HL-60/S4 (cell line): ENCODE data around the gene NME5.
"Not testable (repeated sequence)": the region's sequence is repeated elsewhere in the genome, so short reads cannot be mapped to it uniquely, and the experiment has no call there.

Experiments
- in situ Hi-C: fragments of 300-500 bp; cut with MboI; formaldehyde crosslinking; loops from 2 replicates; pipeline ENCODE4 v1.14.3; 2022; ENCODE audit warnings: low sequenced_read_pairs

Gene NME5, protein sequence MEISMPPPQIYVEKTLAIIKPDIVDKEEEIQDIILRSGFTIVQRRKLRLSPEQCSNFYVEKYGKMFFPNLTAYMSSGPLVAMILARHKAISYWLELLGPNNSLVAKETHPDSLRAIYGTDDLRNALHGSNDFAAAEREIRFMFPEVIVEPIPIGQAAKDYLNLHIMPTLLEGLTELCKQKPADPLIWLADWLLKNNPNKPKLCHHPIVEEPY

DNA sequence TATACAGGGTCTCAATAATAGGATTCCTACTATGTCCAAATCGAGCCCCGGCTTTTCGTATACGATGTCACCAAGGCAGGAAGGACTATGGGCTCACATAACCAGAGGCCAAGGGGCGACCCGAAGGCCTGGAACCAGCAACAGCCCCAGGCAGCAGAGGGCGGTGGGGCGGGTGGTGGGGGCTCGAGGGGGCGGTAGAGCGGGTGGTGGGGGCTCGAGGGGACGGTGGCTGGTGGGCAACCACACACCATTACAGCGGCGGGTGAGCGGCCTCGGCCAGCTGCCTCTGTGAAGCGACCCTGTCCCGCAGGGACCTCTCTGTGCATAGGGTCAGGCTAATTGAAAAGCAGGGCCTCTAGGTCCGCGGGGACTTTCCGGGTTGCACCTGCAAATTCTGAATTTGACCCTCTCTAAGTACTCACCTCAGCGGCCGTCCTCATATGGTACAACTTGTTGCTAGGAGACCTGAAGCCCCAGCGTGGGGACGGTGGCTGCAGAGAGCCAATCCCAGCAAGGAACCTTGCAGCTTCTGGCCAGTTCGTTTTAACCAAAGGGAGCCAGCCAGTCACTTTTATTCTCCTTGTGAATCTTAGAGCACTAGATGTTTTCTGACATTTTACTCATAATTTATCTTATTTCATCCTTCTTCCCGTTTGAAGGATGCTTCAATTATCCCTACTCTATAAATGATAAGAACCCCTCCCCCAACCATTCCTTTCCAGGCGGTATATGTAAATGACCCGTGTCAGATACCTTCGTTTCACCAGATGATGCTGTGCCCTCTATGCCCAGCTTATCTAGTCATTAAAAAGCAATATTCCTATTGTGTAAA, at the start of gene NME5:
Gene NME5, minus strand, starts transcription at position 480 of the 832 bp plus-strand sequence. CDS start 648 bp downstream, outside the sequence.
- in situ Hi-C loops = no loop called here

DNA sequence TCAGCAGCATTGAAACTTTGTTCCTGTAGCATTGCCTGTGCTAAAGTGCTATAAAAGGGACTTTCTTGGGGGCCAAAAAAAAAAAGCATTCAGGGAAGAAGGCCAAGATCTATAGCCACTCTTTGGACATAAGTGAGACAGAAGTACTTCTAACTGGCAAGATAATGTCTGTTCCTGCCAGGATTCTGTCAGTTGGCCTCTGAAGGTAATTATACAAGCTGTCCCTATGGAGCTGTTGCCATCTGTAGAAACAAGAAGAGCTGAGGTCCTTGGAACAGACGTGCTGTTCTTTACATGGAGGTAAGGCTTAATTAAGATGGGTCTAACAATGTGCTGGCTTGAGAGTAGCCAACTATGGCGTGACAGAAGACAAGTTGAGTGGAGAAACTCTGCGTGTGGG, 49.4 kb upstream of the NME5 start:
- in situ Hi-C loops = loop anchor here (25.0 kb wide), 2 partner anchors 224 to 324 kb away; no protein-coding TSS in a partner anchor

DNA sequence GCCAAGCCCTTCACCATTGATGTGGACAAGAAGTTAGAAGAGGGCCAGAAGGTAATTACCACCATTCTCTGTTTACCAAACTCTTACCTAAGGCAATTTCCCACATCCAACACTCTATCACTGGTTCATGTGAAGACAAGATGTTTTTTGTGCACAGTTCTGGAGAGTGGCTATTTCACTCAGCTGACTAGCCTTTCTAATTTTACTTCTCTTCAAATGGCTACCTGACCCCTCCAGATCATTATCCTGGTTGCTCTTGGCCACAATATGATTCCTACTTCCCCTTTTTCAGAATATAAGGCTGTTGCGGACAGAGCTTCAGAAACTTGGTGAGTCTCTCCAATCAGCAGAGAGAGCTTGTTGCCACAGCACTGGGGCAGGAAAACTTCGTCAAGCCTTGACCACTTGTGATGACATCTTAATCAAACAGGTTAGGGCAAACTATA, 46.8 kb upstream of the NME5 start:
- in situ Hi-C loops = loop anchor here (25.0 kb wide), 2 partner anchors 226 to 326 kb away; no protein-coding TSS in a partner anchor

DNA sequence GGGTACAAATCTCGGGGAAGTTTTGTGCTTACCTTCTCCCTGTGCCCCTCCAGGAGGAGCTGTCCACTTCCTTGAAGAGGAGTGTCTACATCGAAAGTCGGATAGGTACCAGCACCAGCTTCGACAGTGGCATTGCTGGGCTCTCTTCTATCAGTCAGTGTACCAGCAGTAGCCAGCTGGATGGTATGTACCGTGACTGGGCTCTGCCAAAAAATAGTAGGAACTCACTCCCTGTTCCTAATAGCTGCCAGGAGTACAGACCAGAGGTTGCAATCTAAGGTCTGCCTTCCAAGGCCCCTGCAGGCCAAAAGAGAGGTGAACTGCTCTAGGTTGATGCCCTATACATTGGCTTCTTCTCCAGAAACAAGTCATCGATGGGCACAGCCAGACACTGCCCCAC, 43.6 kb upstream of the NME5 start:
- in situ Hi-C loops = loop anchor here (25.0 kb wide), 2 partner anchors 229 to 329 kb away; no protein-coding TSS in a partner anchor

DNA sequence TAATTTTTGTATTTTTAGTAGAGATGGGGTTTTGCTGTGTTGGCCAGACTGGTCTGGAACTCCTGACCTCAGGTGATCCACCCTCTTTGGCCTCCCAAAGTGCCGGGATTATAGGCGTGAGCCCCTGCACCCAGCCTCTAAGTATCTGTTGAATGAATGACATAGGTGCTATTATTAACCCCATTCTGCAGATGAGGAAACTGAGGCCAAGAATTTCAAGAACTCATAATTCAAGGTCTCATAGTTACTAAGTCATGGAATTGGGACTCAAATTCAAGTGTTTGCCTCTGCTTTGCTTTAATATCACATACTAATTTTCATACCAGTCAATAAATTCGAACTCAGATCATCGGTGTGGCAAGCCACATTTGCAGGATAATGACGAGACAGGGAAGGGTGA, 41.6 kb upstream of the NME5 start:
- in situ Hi-C loops = loop anchor here (25.0 kb wide), 2 partner anchors 231 to 331 kb away; no protein-coding TSS in a partner anchor

DNA sequence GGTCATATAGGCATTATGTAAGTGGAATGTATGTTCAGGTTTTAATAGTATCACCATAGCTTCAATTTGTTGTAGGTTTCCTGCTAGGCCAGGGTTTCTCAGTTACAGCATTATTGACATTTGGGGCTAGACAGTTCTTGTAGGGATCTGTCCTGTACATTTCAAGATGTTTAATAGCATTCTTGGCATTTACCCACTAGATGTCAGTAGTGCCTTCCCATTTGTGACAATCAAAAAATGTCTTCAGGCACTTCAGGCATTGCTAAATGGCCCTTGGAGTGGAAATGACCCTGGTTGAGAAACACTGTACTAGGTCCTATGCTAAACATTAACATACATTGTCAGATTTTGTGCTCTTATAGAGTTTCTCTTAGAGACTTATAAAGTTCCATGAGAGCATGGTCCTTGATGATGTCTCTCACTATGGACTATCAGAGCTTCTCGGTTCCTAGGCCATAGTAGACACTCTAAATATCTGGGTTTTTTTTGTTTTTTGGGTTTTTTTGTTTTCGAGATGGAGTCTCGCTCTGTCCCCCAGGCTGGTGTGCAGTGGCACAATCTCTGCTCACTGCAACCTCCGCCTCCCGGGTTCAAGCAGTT, 41.1 kb upstream of the NME5 start:
- in situ Hi-C loops = loop anchor here (25.0 kb wide), 2 partner anchors 232 to 332 kb away; no protein-coding TSS in a partner anchor

DNA sequence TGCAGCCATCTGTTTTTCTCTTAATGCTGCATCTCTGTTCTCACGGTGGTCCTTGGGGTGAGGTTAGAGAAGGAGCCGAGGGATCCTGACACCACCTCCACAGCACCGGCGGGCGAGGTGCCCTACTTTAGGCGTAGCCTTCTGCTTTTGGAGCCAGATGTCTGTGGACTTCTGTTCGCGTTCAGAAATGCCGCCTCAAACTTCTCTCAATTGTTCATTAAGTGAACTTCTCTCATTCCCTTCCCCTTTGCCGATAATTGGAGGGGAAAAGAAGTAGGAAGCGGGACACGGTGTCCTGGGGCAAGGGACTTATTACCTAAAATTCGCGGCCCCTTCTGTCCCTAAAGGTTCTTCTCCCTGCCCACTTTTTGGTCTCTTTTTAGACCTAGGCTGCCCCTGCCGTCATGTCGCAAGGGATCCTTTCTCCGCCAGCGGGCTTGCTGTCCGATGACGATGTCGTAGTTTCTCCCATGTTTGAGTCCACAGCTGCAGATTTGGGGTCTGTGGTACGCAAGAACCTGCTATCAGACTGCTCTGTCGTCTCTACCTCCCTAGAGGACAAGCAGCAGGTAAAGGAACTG, 40.1 kb upstream of the NME5 start:
- in situ Hi-C loops = loop anchor here (25.0 kb wide), 2 partner anchors 233 to 333 kb away; no protein-coding TSS in a partner anchor

DNA sequence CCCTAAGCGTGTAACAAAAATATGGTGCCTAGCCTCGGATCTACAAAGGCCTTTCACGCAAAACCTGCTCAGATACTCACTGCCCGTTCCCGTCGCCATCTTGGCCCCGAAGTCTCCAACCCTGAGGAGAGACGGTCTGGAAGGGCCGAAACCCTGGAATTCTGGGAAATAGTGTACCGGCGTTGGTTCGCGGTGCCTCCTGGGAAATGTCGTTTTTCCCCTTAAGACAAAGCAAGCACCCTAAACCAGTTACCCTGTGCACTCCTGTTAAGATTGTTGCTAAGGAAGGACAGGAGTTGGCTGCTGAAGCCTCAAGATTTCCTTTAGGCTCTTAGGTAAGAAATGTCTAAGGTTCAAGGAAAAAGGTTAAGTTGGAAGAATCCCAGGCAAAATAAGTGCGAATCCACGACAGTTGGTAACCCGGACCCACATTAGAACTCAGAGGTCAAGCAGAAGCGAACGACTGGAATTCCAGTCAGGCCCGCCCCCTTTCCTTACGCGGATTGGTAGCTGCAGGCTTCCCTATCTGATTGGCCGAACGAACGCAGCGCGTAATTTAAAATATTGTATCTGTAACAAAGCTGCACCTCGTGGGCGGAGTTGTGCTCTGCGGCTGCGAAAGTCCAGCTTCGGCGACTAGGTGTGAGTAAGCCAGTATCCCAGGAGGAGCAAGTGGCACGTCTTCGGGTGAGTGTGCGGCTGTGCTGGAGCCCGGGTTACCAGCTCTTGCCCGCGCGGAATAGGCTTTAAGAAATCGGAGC, 39.5 kb upstream of the NME5 start, which contains the start of the genes BRD8 and KIF20A:
Gene BRD8, minus strand, starts transcription at position 115 of the 761 bp plus-strand sequence. Its CDS starts 16 bp downstream, at position 99.
Gene KIF20A, plus strand, starts transcription at position 597 of the 761 bp plus-strand sequence. CDS start 569 bp downstream, outside the sequence.
- in situ Hi-C loops = loop anchor here (25.0 kb wide), 2 partner anchors 234 to 334 kb away; no protein-coding TSS in a partner anchor

DNA sequence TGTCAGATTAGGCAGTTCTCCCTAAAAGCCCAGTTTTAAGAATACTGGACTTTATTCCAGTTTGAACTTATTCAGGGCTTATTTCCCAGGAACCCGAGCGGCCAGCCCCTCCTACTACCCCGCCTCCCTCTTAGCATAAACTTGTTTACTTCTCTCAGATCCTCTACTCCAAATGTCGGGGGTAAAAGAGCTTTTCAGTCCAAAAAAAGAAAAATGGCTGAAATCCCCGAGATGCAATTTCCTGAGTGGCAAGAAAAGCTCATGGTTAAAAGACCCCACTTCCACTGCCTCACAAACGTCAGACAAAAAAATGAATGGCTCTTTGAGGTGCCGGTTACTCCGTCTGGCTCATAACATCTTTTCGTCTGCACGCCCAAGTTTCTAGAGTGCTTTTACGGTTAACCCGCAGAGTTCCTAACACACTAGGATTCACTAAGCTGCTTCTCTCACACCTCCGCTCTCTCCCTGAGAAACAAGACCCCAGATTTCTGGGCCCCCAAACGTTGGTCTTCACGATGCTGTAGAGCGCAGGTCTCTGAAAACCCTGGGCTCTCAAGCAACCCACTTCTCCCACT, 38.8 kb upstream of the NME5 start:
- in situ Hi-C loops = loop anchor here (25.0 kb wide), 2 partner anchors 234 to 334 kb away; no protein-coding TSS in a partner anchor

DNA sequence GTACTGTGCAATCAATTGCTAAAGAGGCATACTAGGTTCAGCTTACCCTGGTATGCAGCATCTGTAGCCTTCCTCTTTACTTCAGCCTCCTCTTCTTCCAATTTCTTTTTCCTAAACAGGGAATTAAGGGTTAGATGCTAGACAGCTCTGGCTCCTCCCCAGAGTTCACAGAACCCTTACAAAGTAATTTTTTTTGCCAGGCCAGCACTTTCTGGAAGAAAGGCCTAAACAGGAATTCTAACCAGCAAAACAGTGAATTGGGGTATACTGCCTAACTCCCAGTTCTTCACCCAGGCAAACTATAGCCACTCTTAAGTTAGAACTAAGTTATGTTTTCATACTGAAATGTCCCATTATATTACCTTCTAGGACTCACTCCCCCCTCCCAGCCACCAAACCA, 31.1 kb upstream of the NME5 start:
- in situ Hi-C loops = no loop called here

DNA sequence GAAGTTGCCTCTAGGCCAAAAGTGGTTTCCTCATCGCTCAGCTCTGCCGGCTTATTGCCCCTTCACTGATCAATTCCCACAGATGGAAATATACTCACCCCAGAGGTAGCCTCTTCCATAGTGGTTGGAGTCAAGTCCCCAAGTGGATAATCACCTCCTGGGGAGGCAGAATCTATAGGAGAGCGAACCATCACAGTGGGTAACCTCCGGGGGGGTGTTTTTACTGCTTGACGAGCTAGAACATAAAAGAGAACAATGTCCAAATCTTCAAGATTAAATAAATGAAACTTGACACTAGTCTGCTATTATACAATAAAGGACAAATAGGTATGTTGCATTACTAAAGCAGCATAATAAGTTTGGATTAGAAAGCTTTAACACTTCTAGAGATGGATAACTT, 29.9 kb upstream of the NME5 start:
- in situ Hi-C loops = no loop called here

DNA sequence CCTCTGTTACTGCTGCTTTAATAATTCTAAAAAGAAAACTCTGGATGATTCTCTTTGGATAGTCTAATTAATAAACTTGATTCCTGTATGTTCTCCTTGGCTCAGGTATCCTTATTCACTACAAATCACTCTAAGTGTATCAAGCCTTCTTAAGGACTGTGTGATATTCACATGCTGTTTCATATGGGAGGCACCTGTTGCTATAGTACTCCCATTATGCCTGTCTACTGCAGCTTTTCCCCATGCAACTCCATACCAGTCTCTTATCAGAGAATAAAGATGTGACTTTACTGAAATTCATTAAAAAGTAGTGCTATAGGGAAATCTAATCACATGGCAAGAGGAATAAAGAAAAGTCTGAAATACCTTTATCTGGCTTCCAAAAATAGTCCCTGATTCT, 24.5 kb upstream of the NME5 start:
- in situ Hi-C loops = no loop called here

DNA sequence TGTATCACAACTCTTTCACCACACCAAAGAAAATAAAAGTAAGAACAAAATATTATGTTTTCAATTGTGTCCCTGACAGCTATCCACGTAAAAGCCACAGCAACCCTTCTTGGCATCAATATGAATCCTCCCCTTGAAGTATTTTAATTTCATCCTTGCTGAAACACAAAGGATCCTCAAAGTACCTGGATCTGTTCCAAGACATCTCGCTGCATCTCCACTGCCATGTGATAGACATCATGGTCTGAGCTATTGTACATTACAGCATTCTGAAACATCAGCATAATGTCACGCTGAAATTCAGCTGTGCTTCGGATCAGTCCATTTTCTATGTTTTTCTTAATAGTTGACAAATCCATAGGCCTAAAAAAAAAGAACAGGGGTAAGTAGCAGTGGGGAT, 21.5 kb upstream of the NME5 start:
- in situ Hi-C loops = no loop called here

DNA sequence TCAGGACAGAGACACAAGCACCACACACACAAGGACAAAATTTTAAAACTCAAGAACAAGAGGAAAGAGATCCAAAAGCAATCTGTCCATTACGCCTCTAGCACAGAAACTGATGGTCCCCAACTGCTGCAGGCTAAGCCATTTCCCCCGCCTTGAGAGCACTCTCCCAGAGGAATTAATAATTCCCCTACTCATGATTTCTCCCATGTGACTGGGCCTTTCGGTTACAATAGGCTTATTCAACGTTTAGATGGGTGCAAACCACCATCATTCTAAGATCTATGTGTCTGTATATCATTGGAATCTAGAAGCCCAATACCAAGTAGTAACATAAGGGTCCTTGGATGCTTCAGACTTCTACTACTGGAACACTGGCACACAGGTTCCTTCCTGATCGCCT, 20.4 kb upstream of the NME5 start:
- in situ Hi-C loops = no loop called here

DNA sequence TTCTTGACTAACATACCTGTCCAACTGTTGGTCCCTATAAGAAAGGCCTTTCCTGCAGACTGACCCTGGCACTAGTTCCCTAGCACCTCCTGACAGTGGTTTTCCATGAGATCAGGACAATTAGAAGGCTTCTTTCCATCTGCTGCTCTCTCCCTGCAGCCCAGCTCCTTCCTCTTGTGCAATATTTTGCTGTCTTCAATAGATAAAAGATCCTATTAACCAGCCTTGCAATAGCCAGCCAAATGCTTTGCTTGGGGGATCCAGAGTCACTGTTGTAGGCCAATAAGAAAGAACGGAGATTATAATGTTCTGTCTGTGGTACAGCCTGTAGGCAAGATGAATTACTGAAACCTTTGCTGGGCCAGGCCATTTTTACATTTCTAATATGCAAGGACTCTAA, 18.4 kb upstream of the NME5 start:
- in situ Hi-C loops = no loop called here

DNA sequence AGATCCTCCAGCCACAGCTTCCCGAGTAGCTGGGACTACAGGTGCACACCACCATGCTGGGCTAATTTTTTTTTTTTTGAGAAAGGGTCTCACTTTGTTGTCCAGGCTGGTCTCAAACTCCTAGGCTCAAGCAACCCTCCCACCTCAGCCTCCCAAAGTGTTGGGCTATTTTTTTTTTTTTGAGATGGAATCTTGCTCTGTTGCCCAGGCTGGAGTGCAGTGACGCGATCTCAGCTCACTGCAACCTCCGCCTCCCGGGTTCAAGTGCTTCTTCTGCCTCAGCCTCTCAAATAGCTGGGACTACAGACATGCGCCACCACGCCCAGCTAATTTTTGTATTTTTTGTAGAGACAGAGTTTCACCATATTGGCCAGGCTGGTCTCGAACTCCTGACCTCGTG, 16.7 kb upstream of the NME5 start:
- in situ Hi-C loops = not testable (repeated sequence)

DNA sequence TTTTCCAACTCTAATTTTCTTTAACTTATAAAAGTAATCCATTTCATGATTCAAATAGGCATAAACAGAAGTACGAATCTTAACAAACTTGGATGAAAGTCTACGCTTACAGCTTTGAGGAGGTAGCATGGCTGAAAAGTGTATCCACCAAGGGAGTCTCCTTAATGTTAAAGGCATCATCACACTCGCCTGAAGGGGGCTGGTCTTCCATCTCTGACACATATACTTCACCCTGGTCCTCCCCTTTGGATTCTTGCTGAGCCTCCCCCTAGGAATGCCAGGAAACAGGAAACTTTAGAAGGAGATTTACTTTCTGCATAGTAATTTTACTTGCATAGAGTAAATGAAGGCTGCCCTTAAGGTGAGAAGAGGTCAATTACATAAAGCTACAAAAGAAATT, 10.3 kb upstream of the NME5 start:
- in situ Hi-C loops = no loop called here

DNA sequence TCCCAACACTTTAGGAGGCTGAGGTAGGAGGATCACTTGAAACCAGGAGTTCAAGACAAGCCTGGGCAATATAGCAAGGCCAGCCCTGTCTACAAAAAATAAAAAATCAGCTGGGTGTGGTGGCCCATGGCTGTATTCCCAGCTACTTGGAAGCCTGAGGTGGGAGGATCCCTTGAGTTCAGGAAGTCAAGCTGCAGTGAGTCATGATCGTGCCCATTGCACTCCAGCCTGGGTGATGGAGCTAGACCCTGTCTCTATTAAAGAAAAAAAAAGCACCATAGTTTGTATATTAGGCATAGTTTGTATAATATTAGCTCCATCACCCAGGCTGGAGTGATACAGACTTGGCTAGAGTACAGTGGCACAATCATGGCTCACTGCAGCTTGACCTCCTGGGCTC, 9.6 kb upstream of the NME5 start:
- in situ Hi-C loops = no loop called here

DNA sequence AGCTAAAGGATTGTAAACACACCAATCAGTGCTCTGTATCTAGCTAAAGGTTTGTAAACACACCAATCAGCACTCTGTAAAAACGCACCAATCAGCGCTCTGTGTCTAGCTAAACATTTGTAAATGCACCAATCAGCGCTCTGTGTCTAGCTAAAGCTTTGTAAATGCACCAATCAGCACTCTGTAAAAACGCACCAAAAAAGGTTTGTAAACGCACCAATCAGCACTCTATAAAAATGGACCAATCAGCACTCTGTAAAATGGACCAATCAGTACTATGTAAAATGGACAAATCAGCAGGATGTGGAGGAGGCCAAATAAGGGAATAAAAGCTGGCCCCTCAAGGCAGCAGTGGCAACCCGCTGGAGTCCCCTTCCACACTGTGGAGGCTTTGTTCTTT, 4.3 kb upstream of the NME5 start:
- in situ Hi-C loops = not testable (repeated sequence)

DNA sequence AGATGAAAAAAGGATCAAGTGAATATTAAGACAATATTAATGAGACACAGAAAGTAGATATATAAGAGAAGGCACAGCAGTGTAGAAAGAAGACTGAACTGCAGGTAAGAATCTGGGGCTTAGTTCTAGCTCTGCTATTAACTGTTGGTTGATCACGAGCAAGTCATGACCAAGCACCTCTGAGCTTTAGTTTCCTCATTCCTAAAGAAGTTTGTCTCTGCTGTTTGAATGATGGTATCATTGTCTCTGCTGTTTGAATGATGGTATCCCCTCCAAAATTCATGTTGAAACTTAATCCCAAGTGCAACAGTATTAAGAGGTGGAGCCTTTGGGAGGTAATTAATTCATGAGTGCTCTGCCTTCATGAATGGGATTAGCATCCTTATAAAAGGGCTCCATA, 2.5 kb upstream of the NME5 start:
- in situ Hi-C loops = no loop called here
